AG04449 (cell line): ENCODE measurements around the gene SPEM1.

Experiments
- CTCF ChIA-PET: fragments of 350-600 bp; formaldehyde crosslinking; extraction: SDS; loops from one replicate; lab custom pipeline; 2021; ENCODE audit warnings: antibody characterized with exemption; lab: Yijun Ruan, JAX
- POLR2A ChIA-PET: fragments of 400-600, 350-600 bp; formaldehyde crosslinking; extraction: SDS; loops from one replicate; lab custom pipeline; 2020; ENCODE audit warnings: antibody characterized with exemption, inconsistent platforms; lab: Yijun Ruan, JAX
- DNase-seq: peaks from one replicate; pipeline ENCODE4 v3.0.0-alpha.2; 2010; ENCODE audit warnings: low read depth, low spot score
- H3K4me3 ChIP-seq: 2 replicates; pipeline ENCODE4 v1.5.1; 2011; ENCODE audit warnings: low read depth, mild to moderate bottlenecking, control low read depth, low read length
- CTCF ChIP-seq: IDR thresholded peaks from one replicate; pipeline ENCODE4 v1.5.1; 2011; ENCODE audit warnings: mild to moderate bottlenecking, moderate library complexity, low read length, control low read depth, inconsistent platforms; ENCODE audit not compliant: insufficient read depth; ENCODE audit errors: missing control alignments

Gene SPEM1

GRCh38 chr17:7419819-7420610 lies at the start of gene SPEM1:
TSS of gene SPEM1 (plus strand) at chr17:7420324. CDS start at chr17:7420385, 61 bp downstream.
- H3K4me3 ChIP-seq: no peak within 1 kb of the TSS
- no peak for TF ChIP-seq CTCF
- DNase-seq: no peak
- POLR2A ChIA-PET: interaction anchor here (1.0 to 1.6 kb wide), 2 partner anchors 16 to 64 kb away, joined by 4 to 6 read pairs; partner anchors contain the start of genes POLR2A and TMEM256
- CTCF ChIA-PET: interaction anchor here (0.8 to 2.5 kb wide), 3 partner anchors 17 to 141 kb away, joined by 3 to 10 read pairs (median 3); no protein-coding TSS in a partner anchor

- no peak for DNase-seq
- no peak overlapping the region for H3K4me3 ChIP-seq
- no peak for TF ChIP-seq CTCF
- ChIA-PET POLR2A (no interaction called here), CTCF (interaction anchor here (1.0 to 5.2 kb wide), 3 partner anchors 15 to 91 kb away, joined by 3 to 42 read pairs (median 3); partner anchors contain the start of gene TMEM95)
Observed at GRCh38 chr17:7370853-7371252, 49.3 kb upstream of the SPEM1 start.

GRCh38 chr17:7374353-7374752 lies 45.8 kb upstream of the SPEM1 start:
- CTCF ChIA-PET: interaction anchor here (7.0 kb wide), 1 partner anchor 18 kb away, joined by 35 read pairs; the partner anchor contains the start of gene TMEM95
- no peak overlapping the region for H3K4me3 ChIP-seq
- DNase-seq: no peak
- POLR2A ChIA-PET: no interaction called here
- no peak for TF ChIP-seq CTCF

- ChIA-PET POLR2A (no interaction called here), CTCF (interaction anchor here (7.0 kb wide), 1 partner anchor 23 kb away, joined by 35 read pairs; the partner anchor contains the start of gene TMEM95)
- no peak for TF ChIP-seq CTCF
- DNase-seq: no peak
- H3K4me3 ChIP-seq: no peak overlapping the region
Observed at GRCh38 chr17:7379134-7379533, 41.0 kb upstream of the SPEM1 start.

DNA sequence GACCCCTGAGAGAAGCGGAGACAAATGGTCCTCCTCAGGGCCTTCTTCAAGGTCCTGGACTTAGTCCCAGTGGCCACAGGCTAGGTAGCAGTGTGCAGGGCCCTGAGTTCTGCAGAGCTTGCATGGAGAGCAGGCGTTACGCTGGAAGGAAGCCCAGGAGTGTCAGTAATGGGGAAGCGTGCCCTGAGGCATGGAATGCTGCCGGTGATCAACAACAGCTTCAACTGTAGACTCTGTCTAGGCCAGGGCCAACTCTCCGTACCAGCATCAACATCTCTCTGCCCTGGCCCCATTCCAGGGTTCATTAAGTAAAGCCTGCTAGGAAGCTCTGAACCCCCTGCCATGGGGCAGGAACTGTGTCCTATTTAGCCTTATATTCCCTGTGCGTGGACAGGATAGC lies 39.8 kb upstream of the SPEM1 start:
- no peak overlapping the region for H3K4me3 ChIP-seq
- CTCF ChIA-PET: interaction anchor here (0.8 to 1.4 kb wide), 5 partner anchors 9 to 57 kb away, joined by 3 to 5 read pairs (median 3); partner anchors contain the start of gene TMEM95
- TF ChIP-seq CTCF: no peak
- peak; percentile 9 for DNase-seq
- POLR2A ChIA-PET: interaction anchor here (0.8 to 1.0 kb wide), 2 partner anchors 9 to 25 kb away, joined by 3 to 4 read pairs; partner anchors contain the start of gene TMEM95
